Astrocyte (in vitro differentiated cells and primary cell): ENCODE results near the gene CENATAC. TPM values are rescaled to one million over a fixed set of nuclear protein-coding genes. Genes with fewer than 3 reads are reported as not detected.

Experiments
- DNase-seq: peaks from one replicate; pipeline ENCODE4 v3.0.0-alpha.2; 2010; ENCODE audit warnings: low read depth
- FAIRE-seq: peaks from 2 replicates; lab custom pipeline; 2011; peaks lifted over from hg19 to GRCh38; lab: Jason Lieb, UNC
- H2AFZ ChIP-seq: 2 replicates; pipeline ENCODE4 v1.6.0; 2012; ENCODE audit warnings: low read depth, low read length, inconsistent platforms
- H3K27ac ChIP-seq: 2 replicates; pipeline ENCODE4 v1.5.1; 2011; ENCODE audit warnings: low read depth, low read length, inconsistent platforms
- H3K27me3 ChIP-seq: 2 replicates; pipeline ENCODE4 v1.6.0; 2011; ENCODE audit warnings: low read length, inconsistent platforms; ENCODE audit not compliant: insufficient read depth
- H3K36me3 ChIP-seq: 2 replicates; pipeline ENCODE4 v1.5.1; 2011; ENCODE audit warnings: low read length, inconsistent platforms; ENCODE audit not compliant: insufficient read depth
- H3K4me1 ChIP-seq: 2 replicates; pipeline ENCODE4 v1.5.1; 2011; ENCODE audit warnings: low read length, inconsistent platforms; ENCODE audit not compliant: insufficient read depth
- H3K4me2 ChIP-seq: 2 replicates; pipeline ENCODE4 v1.6.0; 2012; ENCODE audit warnings: low read length, inconsistent platforms
- H3K4me3 ChIP-seq: 2 replicates; pipeline ENCODE4 v1.5.1; 2011; ENCODE audit warnings: low read depth, mild to moderate bottlenecking, low read length, inconsistent platforms; ENCODE audit not compliant: insufficient read depth
- H3K79me2 ChIP-seq: 2 replicates; pipeline ENCODE4 v1.6.0; 2012; ENCODE audit warnings: mild to moderate bottlenecking, low read length, inconsistent platforms; ENCODE audit not compliant: insufficient read depth
- H3K9ac ChIP-seq: 2 replicates; pipeline ENCODE4 v1.6.0; 2012; ENCODE audit warnings: mild to moderate bottlenecking, low read length, inconsistent platforms
- H3K9me3 ChIP-seq: 2 replicates; pipeline ENCODE4 v1.5.1; 2012; ENCODE audit warnings: low read depth, mild to moderate bottlenecking, low read length, inconsistent platforms; ENCODE audit not compliant: insufficient read depth
- H4K20me1 ChIP-seq: 2 replicates; pipeline ENCODE4 v1.6.0; 2012; ENCODE audit warnings: low read length, inconsistent platforms; ENCODE audit not compliant: insufficient read depth
- H3K27ac Mint-ChIP-seq: one replicate; pipeline ENCODE4 v1.8.0; 2021; ENCODE audit warnings: mild to moderate bottlenecking, mixed read lengths; ENCODE audit not compliant: unreplicated experiment
- H3K27me3 Mint-ChIP-seq: one replicate; pipeline ENCODE4 v1.8.0; 2021; ENCODE audit warnings: low read depth, mixed read lengths; ENCODE audit not compliant: unreplicated experiment
- H3K36me3 Mint-ChIP-seq: one replicate; pipeline ENCODE4 v1.8.0; 2021; ENCODE audit warnings: low read depth, mixed read lengths; ENCODE audit not compliant: unreplicated experiment
- H3K4me1 Mint-ChIP-seq: one replicate; pipeline ENCODE4 v1.8.0; 2021; ENCODE audit warnings: low read depth, mixed read lengths; ENCODE audit not compliant: unreplicated experiment
- H3K4me3 Mint-ChIP-seq: one replicate; pipeline ENCODE4 v1.8.0; 2021; ENCODE audit warnings: mild to moderate bottlenecking, moderate library complexity, mixed read lengths; ENCODE audit not compliant: unreplicated experiment
- H3K9me3 Mint-ChIP-seq: one replicate; pipeline ENCODE4 v1.8.0; 2021; ENCODE audit warnings: mild to moderate bottlenecking, mixed read lengths; ENCODE audit not compliant: unreplicated experiment
- EZH2 ChIP-seq: IDR thresholded peaks from 2 replicates; pipeline ENCODE4 v1.6.1; 2012; ENCODE audit warnings: mild to moderate bottlenecking, low read length, inconsistent platforms; ENCODE audit not compliant: insufficient read depth
- total RNA-seq: library from RNA; stranded (reverse); gene quantifications from 2 replicates; pipeline ENCODE4 v1.2.1, GENCODE V29; 2021
- TF ChIP-seq, protein P1 (sequence below): IDR thresholded peaks from 2 replicates; pipeline ENCODE4 v1.5.1; 2011; ENCODE audit warnings: low read depth, mild to moderate bottlenecking, inconsistent platforms, low read length, moderate library complexity; ENCODE audit not compliant: insufficient read depth

The CENATAC gene
- total RNA-seq, 1 donor from 2014 or later, result 25.4 TPM

DNA sequence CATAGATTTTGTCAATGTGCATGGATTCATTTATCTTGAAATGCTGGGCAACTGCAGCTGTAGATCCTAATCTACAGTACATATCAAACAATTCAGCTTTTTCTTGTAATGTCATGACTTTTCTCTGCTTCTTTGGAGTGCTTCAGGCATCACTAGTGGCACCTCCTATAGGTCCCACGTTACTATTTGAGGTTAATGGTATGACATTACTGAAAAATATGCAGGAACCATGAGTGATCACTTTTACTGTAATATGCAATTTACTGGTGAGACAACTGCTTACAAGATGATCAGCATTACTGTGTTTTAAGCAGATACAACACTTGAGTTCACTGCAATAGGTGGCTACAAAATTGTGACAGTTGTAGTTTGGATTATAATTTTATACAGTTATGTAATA, 3.0 kb downstream of the CENATAC start:
- peak overlapping the region; percentile 71 for H3K27ac Mint-ChIP-seq
- FAIRE-seq, result no peak
- peaks cover 8% of the 10 kb centered on the region for H3K36me3 ChIP-seq

DNA sequence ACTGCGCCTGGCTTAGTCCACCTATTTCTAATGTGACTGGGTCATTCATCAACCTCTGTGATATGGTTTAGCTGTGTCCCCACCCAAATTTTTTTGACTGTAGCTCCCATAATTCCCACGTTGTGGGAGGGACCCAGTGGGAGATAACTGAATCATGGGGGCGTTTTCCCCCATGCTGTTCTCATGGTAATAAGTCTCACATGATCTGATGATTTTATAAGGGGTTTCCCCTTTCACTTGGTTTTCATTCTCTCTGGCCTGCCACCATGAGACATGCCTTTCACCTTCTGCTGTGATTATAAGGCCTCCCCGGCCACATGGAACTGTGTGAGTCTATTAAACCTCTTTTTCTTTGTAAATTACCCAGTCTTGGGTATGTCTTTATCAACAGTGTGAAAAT, 8.7 kb downstream of the CENATAC start:
- Histone ChIP-seq H3K27me3 (no peaks in the 10 kb centered on the region), H3K4me3 (no peak overlapping the region), H3K9me3 (no peaks in the 10 kb centered on the region), H3K4me2 (no peak overlapping the region), H3K4me1 (no peaks in the 10 kb centered on the region), H3K27ac (no peak overlapping the region), H4K20me1 (no peaks in the 10 kb centered on the region), H3K9ac (no peak overlapping the region), H2AFZ (no peak overlapping the region), H3K36me3 (peaks cover 16% of the 10 kb centered on the region), H3K79me2 (no peaks in the 10 kb centered on the region)
- Mint-ChIP-seq H3K27me3 (no peaks in the 10 kb centered on the region), H3K27ac (no peak overlapping the region), H3K4me3 (no peak overlapping the region), H3K36me3 (peaks cover 23% of the 10 kb centered on the region), H3K9me3 (no peaks in the 10 kb centered on the region), H3K4me1 (no peaks in the 10 kb centered on the region)
- TF ChIP-seq EZH2, result no peak
- TF ChIP-seq, protein P1, sequence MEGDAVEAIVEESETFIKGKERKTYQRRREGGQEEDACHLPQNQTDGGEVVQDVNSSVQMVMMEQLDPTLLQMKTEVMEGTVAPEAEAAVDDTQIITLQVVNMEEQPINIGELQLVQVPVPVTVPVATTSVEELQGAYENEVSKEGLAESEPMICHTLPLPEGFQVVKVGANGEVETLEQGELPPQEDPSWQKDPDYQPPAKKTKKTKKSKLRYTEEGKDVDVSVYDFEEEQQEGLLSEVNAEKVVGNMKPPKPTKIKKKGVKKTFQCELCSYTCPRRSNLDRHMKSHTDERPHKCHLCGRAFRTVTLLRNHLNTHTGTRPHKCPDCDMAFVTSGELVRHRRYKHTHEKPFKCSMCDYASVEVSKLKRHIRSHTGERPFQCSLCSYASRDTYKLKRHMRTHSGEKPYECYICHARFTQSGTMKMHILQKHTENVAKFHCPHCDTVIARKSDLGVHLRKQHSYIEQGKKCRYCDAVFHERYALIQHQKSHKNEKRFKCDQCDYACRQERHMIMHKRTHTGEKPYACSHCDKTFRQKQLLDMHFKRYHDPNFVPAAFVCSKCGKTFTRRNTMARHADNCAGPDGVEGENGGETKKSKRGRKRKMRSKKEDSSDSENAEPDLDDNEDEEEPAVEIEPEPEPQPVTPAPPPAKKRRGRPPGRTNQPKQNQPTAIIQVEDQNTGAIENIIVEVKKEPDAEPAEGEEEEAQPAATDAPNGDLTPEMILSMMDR, result no peak
- FAIRE-seq (no peak), DNase-seq (no peak)

More for the DNA sequence above, 3.0 kb downstream of the CENATAC start:
- Mint-ChIP-seq H3K4me1 (peaks cover 14% of the 10 kb centered on the region), H3K4me3 (no peak overlapping the region), H3K36me3 (peaks cover 5% of the 10 kb centered on the region), H3K9me3 (no peaks in the 10 kb centered on the region), H3K27me3 (no peaks in the 10 kb centered on the region)
- Histone ChIP-seq H3K9ac (no peak overlapping the region), H3K4me1 (peaks cover 24% of the 10 kb centered on the region), H4K20me1 (no peaks in the 10 kb centered on the region), H3K27ac (peak overlapping the region; percentile 13), H3K4me3 (no peak overlapping the region), H3K27me3 (no peaks in the 10 kb centered on the region), H3K79me2 (peaks cover 22% of the 10 kb centered on the region), H2AFZ (no peak overlapping the region), H3K9me3 (no peaks in the 10 kb centered on the region), H3K4me2 (peak overlapping the region; percentile 11)
- TF ChIP-seq, protein P1, result no peak
- no peak for TF ChIP-seq EZH2
- peak; percentile 29 for DNase-seq

DNA sequence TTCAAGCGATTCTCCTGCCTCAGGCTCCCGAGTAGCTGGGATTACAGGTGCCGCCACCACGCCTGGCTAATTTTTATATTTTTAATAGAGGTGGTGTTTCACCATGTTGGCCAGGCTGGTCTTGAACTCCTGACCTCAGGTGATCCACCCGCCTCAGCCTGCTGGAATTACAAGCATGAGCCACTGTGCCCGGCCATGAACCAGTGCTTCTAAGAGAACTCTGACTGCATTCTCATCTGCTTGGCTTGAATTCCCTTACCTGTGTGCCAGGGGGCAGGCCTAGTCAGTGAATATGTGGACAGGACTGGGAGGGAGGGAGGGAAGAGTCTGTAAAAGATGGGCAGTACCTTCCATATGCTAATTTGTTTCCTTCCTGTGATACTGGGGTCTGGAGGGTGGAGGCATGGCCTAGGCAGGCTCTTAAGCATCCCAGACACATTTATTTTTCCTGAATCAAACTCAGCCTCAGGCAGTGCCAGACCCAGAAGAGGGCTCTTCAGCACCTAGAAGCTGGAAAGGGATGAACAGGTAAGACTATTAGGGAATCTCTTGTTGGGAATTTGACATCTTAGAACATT, 13.6 kb downstream of the CENATAC start:
- no peak overlapping the region for H3K4me3 ChIP-seq
- no peaks in the 10 kb centered on the region for H3K27me3 ChIP-seq
- H3K9ac ChIP-seq, result no peak overlapping the region
- peaks cover 40% of the 10 kb centered on the region for H3K36me3 ChIP-seq
- DNase-seq (no peak), FAIRE-seq (no peak)
- H3K27me3 Mint-ChIP-seq, result no peaks in the 10 kb centered on the region
- H3K9me3 ChIP-seq, result no peaks in the 10 kb centered on the region
- H3K4me1 Mint-ChIP-seq, result peaks cover 12% of the 10 kb centered on the region
- no peak overlapping the region for H3K27ac Mint-ChIP-seq
- TF ChIP-seq, protein P1, result no peak
- TF ChIP-seq EZH2, result no peak
- H4K20me1 ChIP-seq, result peaks cover 38% of the 10 kb centered on the region
- H3K36me3 Mint-ChIP-seq, result peaks cover 28% of the 10 kb centered on the region
- H3K9me3 Mint-ChIP-seq, result no peaks in the 10 kb centered on the region
- H3K27ac ChIP-seq, result no peak overlapping the region
- peaks cover 7% of the 10 kb centered on the region for H3K4me1 ChIP-seq
- no peak overlapping the region for H3K4me3 Mint-ChIP-seq
- no peak overlapping the region for H2AFZ ChIP-seq
- H3K79me2 ChIP-seq, result peaks cover 22% of the 10 kb centered on the region
- H3K4me2 ChIP-seq, result no peak overlapping the region
